Stimulated activated CD8-positive, alpha-beta memory T cell treated with anti-CD3 and anti-CD28 coated beads, Interleukin-15, amount 100 ng/mL, for 24 hours (primary cell): Measurements from ENCODE around the gene GP9.

ENCODE experiments used
- DNase-seq: peaks from one replicate; pipeline ENCODE4 v3.0.0-alpha.2; 2020; ENCODE audit warnings: low read depth

GP9 gene

GRCh38 chr3:129028866-129029265 lies 31.7 kb upstream of the GP9 start:
- DNase-seq: no peak

GRCh38 chr3:129030611-129031010 lies 30.0 kb upstream of the GP9 start:
- DNase-seq: no peak

GRCh38 chr3:129031476-129032215 lies 28.9 kb upstream of the GP9 start:
- no peak for DNase-seq

- no peak for DNase-seq
Observed at GRCh38 chr3:129032716-129033115, 27.9 kb upstream of the GP9 start.

- DNase-seq: no peak
Observed at GRCh38 chr3:129033151-129033550, 27.4 kb upstream of the GP9 start.

GRCh38 chr3:129033633-129034321 lies 26.8 kb upstream of the GP9 start:
- DNase-seq: no peak

- no peak for DNase-seq
Observed at GRCh38 chr3:129034642-129035041, 25.9 kb upstream of the GP9 start.

- no peak for DNase-seq
Observed at GRCh38 chr3:129035360-129036221, 25.0 kb upstream of the GP9 start.

- DNase-seq: no peak
Observed at GRCh38 chr3:129036222-129037092, 24.1 kb upstream of the GP9 start.

GRCh38 chr3:129037093-129037419 lies 23.5 kb upstream of the GP9 start:
- DNase-seq: no peak

- no peak for DNase-seq
Observed at GRCh38 chr3:129038121-129038855, 22.3 kb upstream of the GP9 start.

- DNase-seq: no peak
Observed at GRCh38 chr3:129039271-129040038, 21.1 kb upstream of the GP9 start.

- no peak for DNase-seq
Observed at GRCh38 chr3:129040039-129040336, 20.6 kb upstream of the GP9 start.

GRCh38 chr3:129040579-129041300 lies 19.8 kb upstream of the GP9 start:
- no peak for DNase-seq

- DNase-seq: no peak
Observed at GRCh38 chr3:129045675-129046036, 14.9 kb upstream of the GP9 start.

- DNase-seq: no peak
Observed at GRCh38 chr3:129046037-129046731, 14.4 kb upstream of the GP9 start.

GRCh38 chr3:129046732-129047552 lies 13.6 kb upstream of the GP9 start:
- no peak for DNase-seq

GRCh38 chr3:129047553-129047839 lies 13.1 kb upstream of the GP9 start:
- no peak for DNase-seq
